Neural cell (in vitro differentiated cells): ENCODE results near the gene CACNA1C. TPM values are rescaled to one million over a fixed set of nuclear protein-coding genes. Genes with fewer than 3 reads are reported as not detected.

ENCODE experiments used
- H2AFZ ChIP-seq: fragments of 200-600, 300-800 bp; sonication (generic), shearing (Covaris generic); 2 replicates; pipeline ENCODE4 v1.6.0; 2014; ENCODE audit warnings: low read depth, mild to moderate bottlenecking, antibody characterized with exemption, low read length, moderate library complexity
- H3F3A ChIP-seq: fragments of 200-600 bp; shearing (Covaris generic); 2 replicates; pipeline ENCODE4 v1.6.1; 2016; ENCODE audit warnings: mild to moderate bottlenecking, moderate library complexity, mixed read lengths, antibody characterized with exemption, low read length; ENCODE audit not compliant: insufficient read depth, poor library complexity, severe bottlenecking
- H3K27ac ChIP-seq: fragments of 200-600, 300-800 bp; sonication (generic), shearing (Covaris generic); 2 replicates; pipeline ENCODE4 v1.5.1; 2014; ENCODE audit warnings: mild to moderate bottlenecking, low read length, moderate library complexity
- H3K27me3 ChIP-seq: fragments of 300-800, 200-600 bp; sonication (generic), shearing (Covaris generic); 2 replicates; pipeline ENCODE4 v1.6.0; 2014; ENCODE audit warnings: mild to moderate bottlenecking, low read depth, low read length, moderate library complexity; ENCODE audit not compliant: insufficient read depth
- H3K36me3 ChIP-seq: fragments of 300-800, 200-600 bp; sonication (generic), shearing (Covaris generic); 2 replicates; pipeline ENCODE4 v1.5.1; 2014; ENCODE audit warnings: mild to moderate bottlenecking, antibody characterized with exemption, low read length, moderate library complexity; ENCODE audit not compliant: insufficient read depth
- H3K4me2 ChIP-seq: fragments of 300-800, 200-600 bp; sonication (generic), shearing (Covaris generic); 2 replicates; pipeline ENCODE4 v1.6.0; 2014; ENCODE audit warnings: mild to moderate bottlenecking, low read length
- H3K4me3 ChIP-seq: fragments of 300-800, 200-600 bp; sonication (generic), shearing (Covaris generic); 2 replicates; pipeline ENCODE4 v1.5.1; 2014; ENCODE audit warnings: mild to moderate bottlenecking, low read length, moderate library complexity
- H3K79me2 ChIP-seq: fragments of 200-600 bp; shearing (Covaris generic); replicated peaks from 2 replicates; pipeline ENCODE4 v1.6.0; 2014; ENCODE audit warnings: mild to moderate bottlenecking, low read length, moderate library complexity; ENCODE audit not compliant: insufficient read depth
- H3K9ac ChIP-seq: fragments of 300-800, 200-600 bp; sonication (generic), shearing (Covaris generic); 2 replicates; pipeline ENCODE4 v1.6.1; 2016; ENCODE audit warnings: mild to moderate bottlenecking, low read length, mixed read lengths
- H3K9me2 ChIP-seq: fragments of 200-600 bp; shearing (Covaris generic); 2 replicates; pipeline ENCODE4 v1.6.1; 2016; ENCODE audit warnings: mild to moderate bottlenecking, low read length, mixed read lengths; ENCODE audit not compliant: insufficient read depth
- H3K9me3 ChIP-seq: fragments of 200-600, 300-800 bp; sonication (generic), shearing (Covaris generic); 2 replicates; pipeline ENCODE4 v1.6.1; 2016; ENCODE audit warnings: mild to moderate bottlenecking, mixed run types, low read length, moderate library complexity, mixed read lengths
- H4K20me1 ChIP-seq: fragments of 200-600 bp; shearing (Covaris generic); 2 replicates; pipeline ENCODE4 v1.6.1; 2016; ENCODE audit warnings: mild to moderate bottlenecking, mixed run types; ENCODE audit not compliant: insufficient read depth
- EP300 ChIP-seq: fragments of 450-650 bp; conservative IDR thresholded peaks from 2 replicates; pipeline ENCODE4 v1.6.1; 2014; ENCODE audit warnings: antibody characterized with exemption, mild to moderate bottlenecking, moderate library complexity; ENCODE audit not compliant: poor library complexity, severe bottlenecking
- EZH2 ChIP-seq: fragments of 200-600, 300-800 bp; shearing (Covaris generic), sonication (generic); IDR thresholded peaks from 2 replicates; pipeline ENCODE4 v1.6.1; 2014; ENCODE audit warnings: antibody characterized with exemption, low read length, borderline replicate concordance, mild to moderate bottlenecking; ENCODE audit not compliant: insufficient read depth, poor library complexity, severe bottlenecking
- MXI1 ChIP-seq: fragments of 450-650 bp; conservative IDR thresholded peaks from 2 replicates; pipeline ENCODE4 v1.6.1; 2014; ENCODE audit warnings: antibody characterized with exemption, mild to moderate bottlenecking; ENCODE audit not compliant: poor library complexity, severe bottlenecking
- POLR2AphosphoS5 ChIP-seq: IDR thresholded peaks from 2 replicates; pipeline ENCODE4 v1.6.1; 2012
- RAD21 ChIP-seq: fragments of 450-650 bp; conservative IDR thresholded peaks from 2 replicates; pipeline ENCODE4 v1.6.1; 2014; ENCODE audit warnings: antibody characterized with exemption, mild to moderate bottlenecking, moderate library complexity
- REST ChIP-seq: IDR thresholded peaks from 2 replicates; pipeline ENCODE4 v1.6.1; 2012; ENCODE audit warnings: borderline replicate concordance
- SMC3 ChIP-seq: fragments of 450-650 bp; conservative IDR thresholded peaks from 2 replicates; pipeline ENCODE4 v1.6.1; 2014; ENCODE audit warnings: antibody characterized with exemption, mild to moderate bottlenecking, moderate library complexity; ENCODE audit not compliant: poor library complexity
- TAF1 ChIP-seq: IDR thresholded peaks from 2 replicates; pipeline ENCODE4 v1.6.1; 2012; ENCODE audit warnings: low read depth
- polyA plus RNA-seq: library from polyadenylated mRNA; depleted of rRNA; stranded (reverse); fragments of >200 nt; gene quantifications from 2 replicates; pipeline ENCODE4 v1.2.3, GENCODE V29; 2014
- TF ChIP-seq, protein P1 (sequence below): fragments of 450-650 bp; IDR thresholded peaks from 2 replicates; pipeline ENCODE4 v1.5.1; 2014; ENCODE audit warnings: antibody characterized with exemption, mild to moderate bottlenecking, moderate library complexity; ENCODE audit not compliant: poor library complexity, severe bottlenecking

The CACNA1C gene
- polyA plus RNA-seq, 1 donor from 2014 or later = 9.7 TPM

DNA sequence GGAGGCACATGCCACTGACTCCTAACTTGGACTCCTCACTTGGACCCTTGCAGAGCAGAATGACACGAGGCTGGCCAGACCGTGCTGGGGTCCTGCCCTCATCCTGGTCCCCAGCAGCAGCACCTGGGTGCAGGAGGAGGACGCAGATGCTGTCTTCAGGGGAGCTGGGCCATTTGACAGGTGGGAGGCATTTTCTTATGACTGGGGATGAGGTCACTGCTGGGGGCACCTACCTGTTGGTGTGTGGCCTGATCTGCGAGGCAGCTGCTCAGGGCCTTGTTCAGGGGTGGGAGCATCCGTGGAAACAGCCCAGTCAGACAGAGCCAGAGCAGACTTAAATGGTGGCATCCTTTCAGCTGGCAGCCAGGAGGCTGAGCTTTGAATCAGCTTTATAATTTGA, 57.3 kb downstream of the CACNA1C start:
- Histone ChIP-seq H3K4me2 (no peak overlapping the region), H3F3A (no peaks in the 10 kb centered on the region), H3K4me3 (no peak overlapping the region), H4K20me1 (no peaks in the 10 kb centered on the region), H3K27me3 (no peaks in the 10 kb centered on the region), H3K9me3 (no peaks in the 10 kb centered on the region), H3K27ac (no peak overlapping the region), H3K79me2 (no peaks in the 10 kb centered on the region), H2AFZ (no peak overlapping the region), H3K9ac (no peak overlapping the region), H3K9me2 (no peaks in the 10 kb centered on the region), H3K36me3 (peaks cover under 1% of the 10 kb centered on the region)
- no peak for TF ChIP-seq TAF1
- TF ChIP-seq SMC3 = no peak
- no peak for TF ChIP-seq RAD21
- TF ChIP-seq EP300 = no peak
- TF ChIP-seq MXI1 = no peak
- TF ChIP-seq POLR2AphosphoS5 = no peak
- TF ChIP-seq, protein P1, sequence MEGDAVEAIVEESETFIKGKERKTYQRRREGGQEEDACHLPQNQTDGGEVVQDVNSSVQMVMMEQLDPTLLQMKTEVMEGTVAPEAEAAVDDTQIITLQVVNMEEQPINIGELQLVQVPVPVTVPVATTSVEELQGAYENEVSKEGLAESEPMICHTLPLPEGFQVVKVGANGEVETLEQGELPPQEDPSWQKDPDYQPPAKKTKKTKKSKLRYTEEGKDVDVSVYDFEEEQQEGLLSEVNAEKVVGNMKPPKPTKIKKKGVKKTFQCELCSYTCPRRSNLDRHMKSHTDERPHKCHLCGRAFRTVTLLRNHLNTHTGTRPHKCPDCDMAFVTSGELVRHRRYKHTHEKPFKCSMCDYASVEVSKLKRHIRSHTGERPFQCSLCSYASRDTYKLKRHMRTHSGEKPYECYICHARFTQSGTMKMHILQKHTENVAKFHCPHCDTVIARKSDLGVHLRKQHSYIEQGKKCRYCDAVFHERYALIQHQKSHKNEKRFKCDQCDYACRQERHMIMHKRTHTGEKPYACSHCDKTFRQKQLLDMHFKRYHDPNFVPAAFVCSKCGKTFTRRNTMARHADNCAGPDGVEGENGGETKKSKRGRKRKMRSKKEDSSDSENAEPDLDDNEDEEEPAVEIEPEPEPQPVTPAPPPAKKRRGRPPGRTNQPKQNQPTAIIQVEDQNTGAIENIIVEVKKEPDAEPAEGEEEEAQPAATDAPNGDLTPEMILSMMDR = no peak
- no peak for TF ChIP-seq REST
- TF ChIP-seq EZH2 = no peak

DNA sequence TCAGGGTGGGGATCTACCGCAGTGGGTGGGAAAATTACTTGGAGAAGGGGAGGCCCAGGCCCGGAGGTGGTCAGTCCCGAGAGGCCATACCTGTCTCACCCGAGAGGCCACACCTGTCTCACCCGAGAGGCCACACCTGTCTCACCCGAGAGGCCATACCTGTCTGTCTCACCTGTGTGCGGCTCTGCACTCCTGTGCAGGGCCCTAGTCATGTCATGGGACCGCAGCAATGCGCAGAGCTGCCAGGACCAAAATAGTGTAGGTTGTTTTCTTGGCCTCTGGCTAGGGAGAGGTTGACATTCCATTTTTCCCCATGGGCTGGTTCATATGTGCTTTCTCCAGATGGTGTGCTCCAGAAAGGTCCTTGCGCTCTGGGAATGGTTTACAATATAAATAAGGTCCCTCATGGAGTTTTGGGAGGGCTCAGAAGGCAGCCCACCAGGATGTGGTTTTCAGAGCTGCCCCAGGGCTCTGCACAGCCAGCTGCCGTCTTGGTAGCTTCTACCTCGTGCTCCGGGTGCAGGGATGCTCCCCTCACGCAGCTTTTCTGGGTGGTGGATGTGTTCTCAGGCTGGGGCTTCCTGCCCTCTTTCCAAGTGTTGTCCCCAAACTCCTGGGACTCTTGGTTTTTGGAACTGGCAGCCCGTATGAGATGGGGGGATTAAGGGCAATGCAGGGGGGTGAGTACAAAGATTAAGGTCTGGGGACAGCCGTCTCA, 58.2 kb downstream of the CACNA1C start:
- H3K27me3 ChIP-seq = no peaks in the 10 kb centered on the region
- no peak overlapping the region for H3K4me3 ChIP-seq
- H3K4me2 ChIP-seq = no peak overlapping the region
- no peak for TF ChIP-seq TAF1
- no peak for TF ChIP-seq POLR2AphosphoS5
- no peak for TF ChIP-seq SMC3
- TF ChIP-seq MXI1 = no peak
- no peak overlapping the region for H3K27ac ChIP-seq
- H3K36me3 ChIP-seq = peaks cover 8% of the 10 kb centered on the region
- H3F3A ChIP-seq = no peaks in the 10 kb centered on the region
- H3K9me3 ChIP-seq = no peaks in the 10 kb centered on the region
- H3K9me2 ChIP-seq = no peaks in the 10 kb centered on the region
- H4K20me1 ChIP-seq = no peaks in the 10 kb centered on the region
- H3K79me2 ChIP-seq = no peaks in the 10 kb centered on the region
- H2AFZ ChIP-seq = no peak overlapping the region
- no peak overlapping the region for H3K9ac ChIP-seq
